HepG2 (cell line): ENCODE measurements around the gene RER1. TPM values are rescaled to one million over a fixed set of nuclear protein-coding genes. Genes with fewer than 3 reads are reported as not detected.

ENCODE experiments used
- ATAC-seq: fragments of 200-7000 bp; cut with Tn5 transposase; 3 replicates; pipeline ENCODE4 v1.9.1; 2020; ENCODE audit warnings: mild to moderate bottlenecking, moderate library complexity
- BruUV-seq: library from RNA; stranded (reverse); fragments of 400-500 nt; replicated peaks from 2 replicates; lab custom pipeline; 2021; lab: Mats Ljungman, UMichigan
- CTCF ChIA-PET: fragments of 300-600 bp; formaldehyde crosslinking; extraction: SDS; loops from one replicate; lab custom pipeline; 2021; ENCODE audit warnings: low total read pairs, inconsistent platforms, low intra/inter-chr PET ratio; lab: Yijun Ruan, JAX
- POLR2A ChIA-PET: fragments of 350-600 bp; sonication (Branson Sonifier 250); formaldehyde crosslinking; loops from one replicate; lab custom pipeline; 2020; ENCODE audit warnings: antibody characterized with exemption, inconsistent platforms; lab: Yijun Ruan, JAX
- DNase-seq: peaks from one replicate; pipeline ENCODE4 v3.0.0-alpha.2; 2015; ENCODE audit warnings: low spot score
- FAIRE-seq: peaks from 3 replicates; lab custom pipeline; 2011; peaks lifted over from hg19 to GRCh38; lab: Jason Lieb, UNC
- H2AFZ ChIP-seq: one replicate; pipeline ENCODE4 v1.6.1; 2011; ENCODE audit warnings: low read length, inconsistent platforms
- H3K27ac ChIP-seq: fragments of 300-600 bp; 3 replicates; pipeline ENCODE4 v1.8.0; 2011; ENCODE audit warnings: mixed run types, mild to moderate bottlenecking, mixed read lengths, low read length, inconsistent platforms; ENCODE audit not compliant: insufficient read depth; ENCODE audit errors: extremely low read length
- H3K27me3 ChIP-seq, 2 experiments: fragments of 200-600 bp in 1 of 2; 2 replicates in 1 of 2; 3 replicates in 1 of 2; pipeline versions ENCODE4 v1.6.0 to v1.8.0; 2011; ENCODE audit warnings: low read length in 2 of 2, mild to moderate bottlenecking in 2 of 2, moderate library complexity in 2 of 2, inconsistent platforms in 1 of 2; ENCODE audit not compliant: insufficient read depth in 2 of 2, control insufficient read depth in 1 of 2
- H3K36me3 ChIP-seq, 2 experiments: fragments of 200-600 bp in 1 of 2; replicated peaks in 1 of 2; 2 replicates in 1 of 2; 3 replicates in 1 of 2; pipeline versions ENCODE4 v1.5.1 to v1.8.0; 2011; ENCODE audit warnings: low read length in 2 of 2, inconsistent platforms in 1 of 2; ENCODE audit not compliant: insufficient read depth in 2 of 2, control insufficient read depth in 1 of 2
- H3K4me1 ChIP-seq: 2 replicates; pipeline ENCODE4 v1.5.1; 2012; ENCODE audit warnings: low read length, inconsistent platforms; ENCODE audit not compliant: insufficient read depth
- H3K4me2 ChIP-seq: 2 replicates; pipeline ENCODE4 v1.6.0; 2011; ENCODE audit warnings: low read depth, low read length, inconsistent platforms
- H3K4me3 ChIP-seq, 3 experiments: fragments of 200-600 bp in 1 of 3; sonication (generic), shearing (Covaris generic) in 1 of 3; replicated peaks in 1 of 3; 2 replicates each; pipeline ENCODE4 v1.5.1; 2011 to 2016; ENCODE audit warnings: low read length in 3 of 3, inconsistent platforms in 2 of 3, low read depth in 2 of 3, mild to moderate bottlenecking in 2 of 3, control low read depth in 1 of 3, mixed read lengths in 1 of 3; ENCODE audit not compliant: insufficient read depth in 1 of 3
- H3K79me2 ChIP-seq: one replicate; pipeline ENCODE4 v1.6.1; 2011; ENCODE audit warnings: low read length, inconsistent platforms; ENCODE audit not compliant: insufficient read depth
- H3K9ac ChIP-seq: 2 replicates; pipeline ENCODE4 v1.6.0; 2011; ENCODE audit warnings: mild to moderate bottlenecking, low read depth, low read length, inconsistent platforms; ENCODE audit not compliant: insufficient read depth
- H3K9me3 ChIP-seq: 2 replicates; pipeline ENCODE4 v1.5.1; 2012; ENCODE audit warnings: mild to moderate bottlenecking, low read length
- H4K20me1 ChIP-seq: 2 replicates; pipeline ENCODE4 v1.6.0; 2011; ENCODE audit warnings: inconsistent platforms, mild to moderate bottlenecking, low read length, moderate library complexity; ENCODE audit not compliant: insufficient read depth
- AGO2 ChIP-seq: fragments of 200-400 bp; formaldehyde crosslinking; optimal IDR thresholded peaks from 2 replicates; pipeline ENCODE3; 2017; ENCODE audit warnings: mild to moderate bottlenecking, low read depth, low read length, moderate library complexity
- KDM5B ChIP-seq: sonication (generic); formaldehyde crosslinking; IDR thresholded peaks from 2 replicates; pipeline ENCODE4 v1.4.0; 2020; ENCODE audit warnings: missing genetic modification reagents, mild to moderate bottlenecking, borderline replicate concordance
- WIZ ChIP-seq: sonication (generic); formaldehyde crosslinking; IDR thresholded peaks from 2 replicates; pipeline ENCODE4 v1.5.1; 2020; ENCODE audit warnings: mild to moderate bottlenecking, missing genetic modification reagents
- ZNF282 ChIP-seq: fragments of 450-650 bp; IDR thresholded peaks from 2 replicates; pipeline ENCODE4 v1.6.1; 2018; ENCODE audit not compliant: partially characterized antibody
- ZNF350 ChIP-seq: sonication (generic); formaldehyde crosslinking; IDR thresholded peaks from 2 replicates; pipeline ENCODE4 v1.4.0; 2020; ENCODE audit warnings: mild to moderate bottlenecking, low read depth, missing genetic modification reagents, borderline replicate concordance
- WGBS: methylation state at CpG from one replicate; pipeline ENCODE4 v1.1.6; 2017; ENCODE audit warnings: low lambda C conversion rate; 5-methylcytosine and 5-hydroxymethylcytosine counted together
- in situ Hi-C: cut with HindIII; loops from 2 replicates; pipeline ENCODE4 v1.10.0; 2017; ENCODE audit warnings: low pct_unique_long_range_greater_than_20kb; ENCODE audit not compliant: extremely low pct_ligation_motif_present
- intact Hi-C: fragments of 100-400 bp; cut with micrococcal nuclease; formaldehyde crosslinking; loops from one replicate; pipeline ENCODE4 v1.10.0; 2022; ENCODE audit not compliant: unreplicated experiment
- polyA plus RNA-seq, 8 experiments: library from polyadenylated mRNA; depleted of rRNA in 3 of 8; stranded (reverse) in 7 of 8; unstranded in 1 of 8; fragments of >200 nt; fragmentation: Illumina TruSeq in 4 of 8; extraction: Trizol in 4 of 8; gene quantifications; 2 replicates each; pipeline versions ENCODE4 v1.2.1 to v1.2.3, GENCODE V29; 2011 to 2016; ENCODE audit warnings: low read depth in 4 of 8, missing spikeins in 1 of 8, mixed read lengths in 1 of 8; ENCODE audit not compliant: insufficient read depth in 1 of 8
- total RNA-seq, 5 experiments: library from RNA; depleted of rRNA; stranded (reverse); fragments of >200 nt; fragmentation: Illumina TruSeq; extraction: Trizol; gene quantifications; 2 replicates each; pipeline ENCODE4 v1.2.3, GENCODE V29; 2016; ENCODE audit warnings: low read depth in 1 of 5
- TF ChIP-seq, protein P1 (sequence below): sonication (generic); formaldehyde crosslinking; IDR thresholded peaks from 2 replicates; pipeline ENCODE4 v1.4.0; 2020; ENCODE audit warnings: missing genetic modification reagents, borderline replicate concordance
- TF ChIP-seq, protein P2 (sequence below): sonication (generic); formaldehyde crosslinking; IDR thresholded peaks from 2 replicates; pipeline ENCODE4 v1.8.0; 2022; ENCODE audit warnings: low read depth, missing genetic modification reagents

The RER1 gene
- total and polyA plus RNA-seq, 2 of the 13 experiments (the other 11 are each of a cell fraction or from before 2014, with no cell fraction given): 128 to 164 TPM

DNA sequence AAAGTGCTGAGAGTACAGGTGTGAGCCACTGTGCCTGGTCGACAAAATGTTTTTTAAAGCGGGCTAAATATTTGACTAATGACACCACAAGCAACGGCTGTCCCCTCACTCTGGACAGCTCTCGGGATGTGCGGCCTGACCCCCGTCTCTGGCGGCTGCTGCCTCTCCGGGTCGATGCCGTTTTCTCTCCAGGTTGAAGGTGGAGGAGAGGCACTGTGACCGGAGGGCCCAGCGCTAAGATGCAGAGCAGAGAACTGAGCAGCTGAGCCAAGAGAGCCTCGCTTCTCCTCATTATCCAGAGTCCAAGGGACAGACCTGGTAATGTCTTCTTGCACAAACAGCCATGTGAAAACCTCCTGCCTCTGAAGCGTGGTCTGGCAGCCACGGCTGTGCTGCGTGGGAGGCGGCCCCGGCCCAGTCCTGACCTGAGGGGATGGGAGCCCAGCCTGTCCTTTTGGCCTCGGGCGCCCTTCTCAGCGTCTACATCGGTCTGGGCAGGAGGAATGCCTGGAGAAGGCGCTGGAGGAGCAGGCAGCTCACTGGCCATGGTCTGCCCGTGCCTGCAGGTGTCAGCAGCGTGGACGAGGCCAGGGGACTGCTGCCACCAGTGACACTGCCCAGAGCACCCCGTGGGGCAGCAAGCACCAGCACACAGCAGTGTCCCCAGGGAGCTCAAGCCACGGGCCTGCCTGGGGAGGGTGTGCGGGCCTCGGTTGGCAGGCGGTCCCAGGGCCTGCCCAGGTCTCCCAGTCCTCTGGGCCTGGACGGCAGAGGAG is 10.6 kb upstream of the RER1 start:
- BruUV-seq: no TSS peak

More for the DNA sequence above, 10.6 kb upstream of the RER1 start:
- no peaks in the 10 kb centered on the region for H3K27me3 ChIP-seq
- in situ Hi-C loops: loop anchor here (5.0 kb wide), 1 partner anchor 189 kb away; the partner anchor contains the start of gene FAAP20
- H4K20me1 ChIP-seq: no peaks in the 10 kb centered on the region
- H3K27ac ChIP-seq: no peak overlapping the region
- ChIA-PET CTCF (interaction anchor here (1.1 to 3.1 kb wide), 2 partner anchors 49 to 186 kb away, joined by 3 to 30 read pairs; partner anchors contain the start of gene FAAP20), POLR2A (interaction anchor here (0.6 to 1.8 kb wide), 6 partner anchors 11 to 186 kb away, joined by 3 to 20 read pairs (median 6); partner anchors contain the start of genes FAAP20, MORN1, PEX10 and RER1)
- no peak for FAIRE-seq
- no peak overlapping the region for H3K9ac ChIP-seq
- no peak overlapping the region for H3K4me3 ChIP-seq
- H3K9me3 ChIP-seq: no peaks in the 10 kb centered on the region
- H2AFZ ChIP-seq: no peak overlapping the region
- WGBS: 76% methylated on average over 20 of the region's 32 CpGs
- no peak overlapping the region for H3K4me2 ChIP-seq
- H3K36me3 ChIP-seq: no peaks in the 10 kb centered on the region
- no peak for DNase-seq
- intact Hi-C loops: loop anchor here (5.0 kb wide), 1 partner anchor 69 kb away; no protein-coding TSS in a partner anchor
- no peak for TF ChIP-seq ZNF282
- TF ChIP-seq ZNF350: peak; percentile 5; the same call in 1 of the 2 replicates
- TF ChIP-seq, protein P1, sequence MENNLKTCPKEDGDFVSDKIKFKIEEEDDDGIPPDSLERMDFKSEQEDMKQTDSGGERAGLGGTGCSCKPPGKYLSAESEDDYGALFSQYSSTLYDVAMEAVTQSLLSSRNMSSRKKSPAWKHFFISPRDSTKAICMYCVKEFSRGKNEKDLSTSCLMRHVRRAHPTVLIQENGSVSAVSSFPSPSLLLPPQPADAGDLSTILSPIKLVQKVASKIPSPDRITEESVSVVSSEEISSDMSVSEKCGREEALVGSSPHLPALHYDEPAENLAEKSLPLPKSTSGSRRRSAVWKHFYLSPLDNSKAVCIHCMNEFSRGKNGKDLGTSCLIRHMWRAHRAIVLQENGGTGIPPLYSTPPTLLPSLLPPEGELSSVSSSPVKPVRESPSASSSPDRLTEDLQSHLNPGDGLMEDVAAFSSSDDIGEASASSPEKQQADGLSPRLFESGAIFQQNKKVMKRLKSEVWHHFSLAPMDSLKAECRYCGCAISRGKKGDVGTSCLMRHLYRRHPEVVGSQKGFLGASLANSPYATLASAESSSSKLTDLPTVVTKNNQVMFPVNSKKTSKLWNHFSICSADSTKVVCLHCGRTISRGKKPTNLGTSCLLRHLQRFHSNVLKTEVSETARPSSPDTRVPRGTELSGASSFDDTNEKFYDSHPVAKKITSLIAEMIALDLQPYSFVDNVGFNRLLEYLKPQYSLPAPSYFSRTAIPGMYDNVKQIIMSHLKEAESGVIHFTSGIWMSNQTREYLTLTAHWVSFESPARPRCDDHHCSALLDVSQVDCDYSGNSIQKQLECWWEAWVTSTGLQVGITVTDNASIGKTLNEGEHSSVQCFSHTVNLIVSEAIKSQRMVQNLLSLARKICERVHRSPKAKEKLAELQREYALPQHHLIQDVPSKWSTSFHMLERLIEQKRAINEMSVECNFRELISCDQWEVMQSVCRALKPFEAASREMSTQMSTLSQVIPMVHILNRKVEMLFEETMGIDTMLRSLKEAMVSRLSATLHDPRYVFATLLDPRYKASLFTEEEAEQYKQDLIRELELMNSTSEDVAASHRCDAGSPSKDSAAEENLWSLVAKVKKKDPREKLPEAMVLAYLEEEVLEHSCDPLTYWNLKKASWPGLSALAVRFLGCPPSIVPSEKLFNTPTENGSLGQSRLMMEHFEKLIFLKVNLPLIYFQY (CRISPR knock-in tag): no peak
- TF ChIP-seq WIZ (CRISPR knock-in tag): 0 out of 2 replicates have a peak, but pooled peaks have one; percentile 7
- TF ChIP-seq, protein P2, sequence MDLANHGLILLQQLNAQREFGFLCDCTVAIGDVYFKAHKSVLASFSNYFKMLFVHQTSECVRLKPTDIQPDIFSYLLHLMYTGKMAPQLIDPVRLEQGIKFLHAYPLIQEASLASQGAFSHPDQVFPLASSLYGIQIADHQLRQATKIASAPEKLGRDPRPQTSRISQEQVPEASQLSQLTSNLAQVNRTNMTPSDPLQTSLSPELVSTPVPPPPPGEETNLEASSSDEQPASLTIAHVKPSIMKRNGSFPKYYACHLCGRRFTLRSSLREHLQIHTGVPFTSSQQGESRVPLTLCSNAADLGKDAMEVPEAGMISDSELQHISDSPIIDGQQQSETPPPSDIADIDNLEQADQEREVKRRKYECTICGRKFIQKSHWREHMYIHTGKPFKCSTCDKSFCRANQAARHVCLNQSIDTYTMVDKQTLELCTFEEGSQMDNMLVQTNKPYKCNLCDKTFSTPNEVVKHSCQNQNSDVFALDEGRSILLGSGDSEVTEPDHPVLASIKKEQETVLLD (CRISPR knock-in tag): no peak
- peak; percentile 12 for TF ChIP-seq AGO2
- TF ChIP-seq KDM5B (CRISPR knock-in tag): no peak
- H3K79me2 ChIP-seq: no peaks in the 10 kb centered on the region
- no peak for ATAC-seq
- peaks cover 30% of the 10 kb centered on the region for H3K4me1 ChIP-seq
